CD14-positive monocyte (primary cell): Measurements from ENCODE around the gene APOE. TPM values are rescaled to one million over a fixed set of nuclear protein-coding genes. Genes with fewer than 3 reads are reported as not detected.

ENCODE experiments used
- DNase-seq, 3 donors: peaks; one replicate each; pipeline ENCODE4 v3.0.0-alpha.2; 2011 to 2022
- H2AFZ ChIP-seq: 2 replicates; pipeline ENCODE4 v1.6.0; 2012; ENCODE audit warnings: mild to moderate bottlenecking, low read depth, low read length, inconsistent platforms; ENCODE audit not compliant: insufficient read depth, poor library complexity, severe bottlenecking
- H3K27ac ChIP-seq, 2 donors: 1 replicate in 1 of 2; 2 replicates in 1 of 2; pipeline ENCODE4 v1.5.1; 2012 to 2013; ENCODE audit warnings: low read length in 2 of 2, control low read depth in 1 of 2, inconsistent platforms in 1 of 2, low read depth in 1 of 2, mild to moderate bottlenecking in 1 of 2
- H3K27me3 ChIP-seq, 2 donors: one replicate each; pipeline versions ENCODE4 v1.6.0 to v1.6.1; 2011 to 2013; ENCODE audit warnings: low read length in 2 of 2; ENCODE audit not compliant: control insufficient read depth in 2 of 2, insufficient read depth in 2 of 2
- H3K36me3 ChIP-seq, 2 donors: replicated peaks in 1 of 2; 1 replicate in 1 of 2; 2 replicates in 1 of 2; pipeline versions ENCODE4 v1.5.1 to v1.6.1; 2012 to 2013; ENCODE audit warnings: low read length in 2 of 2, control low read depth in 1 of 2, inconsistent platforms in 1 of 2, mild to moderate bottlenecking in 1 of 2; ENCODE audit not compliant: insufficient read depth in 2 of 2, control insufficient read depth in 1 of 2
- H3K4me1 ChIP-seq, 2 donors: 1 replicate in 1 of 2; 2 replicates in 1 of 2; pipeline versions ENCODE4 v1.5.1 to v1.6.1; 2012 to 2013; ENCODE audit warnings: low read length in 2 of 2, control low read depth in 1 of 2, inconsistent platforms in 1 of 2, mild to moderate bottlenecking in 1 of 2, moderate library complexity in 1 of 2; ENCODE audit not compliant: insufficient read depth in 2 of 2, control insufficient read depth in 1 of 2
- H3K4me2 ChIP-seq: replicated peaks from 2 replicates; pipeline ENCODE3; 2012; ENCODE audit warnings: low read length, moderate library complexity, mild to moderate bottlenecking; ENCODE audit not compliant: poor library complexity, severe bottlenecking; ENCODE audit errors: extremely low read depth
- H3K4me3 ChIP-seq, 3 experiments: fragments of 200-600 bp in 1 of 3; sonication (generic) in 1 of 3; replicated peaks in 1 of 3; 1 replicate in 2 of 3; 2 replicates in 1 of 3; pipeline ENCODE4 v1.5.1; 2011 to 2013; ENCODE audit warnings: low read length in 3 of 3, mild to moderate bottlenecking in 3 of 3, control low read depth in 2 of 3, low read depth in 2 of 3, inconsistent platforms in 1 of 3, moderate library complexity in 1 of 3
- H3K79me2 ChIP-seq: 2 replicates; pipeline ENCODE4 v1.6.0; 2012; ENCODE audit warnings: mild to moderate bottlenecking, control low read depth, inconsistent platforms, low read length, moderate library complexity; ENCODE audit not compliant: insufficient read depth
- H3K9ac ChIP-seq: 2 replicates; pipeline ENCODE4 v1.6.0; 2017; ENCODE audit warnings: low read length, mild to moderate bottlenecking; ENCODE audit not compliant: insufficient read depth, poor library complexity, severe bottlenecking
- H3K9me3 ChIP-seq, 2 donors: replicated peaks in 1 of 2; 1 replicate in 1 of 2; 2 replicates in 1 of 2; pipeline versions ENCODE4 v1.5.1 to v1.6.1; 2012 to 2013; ENCODE audit warnings: low read length in 2 of 2, control low read depth in 1 of 2; ENCODE audit not compliant: control insufficient read depth in 1 of 2, insufficient read depth in 1 of 2
- H4K20me1 ChIP-seq: 2 replicates; pipeline ENCODE4 v1.6.0; 2012; ENCODE audit warnings: mild to moderate bottlenecking, low read length, control low read depth, moderate library complexity; ENCODE audit not compliant: insufficient read depth
- H3K27ac Mint-ChIP-seq, 7 donors: one replicate each; pipeline ENCODE4 v1.8.0; 2020; ENCODE audit warnings: mild to moderate bottlenecking in 7 of 7, mixed read lengths in 7 of 7, moderate library complexity in 6 of 7, inconsistent platforms in 2 of 7
- H3K27me3 Mint-ChIP-seq, 3 donors: one replicate each; pipeline ENCODE4 v1.8.0; 2021 to 2022; ENCODE audit warnings: low read depth in 3 of 3, mild to moderate bottlenecking in 3 of 3, mixed read lengths in 3 of 3, moderate library complexity in 3 of 3, inconsistent platforms in 1 of 3
- H3K36me3 Mint-ChIP-seq, 2 donors: one replicate each; pipeline ENCODE4 v1.8.0; 2020; ENCODE audit warnings: mixed read lengths in 2 of 2, inconsistent platforms in 1 of 2, mild to moderate bottlenecking in 1 of 2
- H3K4me1 Mint-ChIP-seq: one replicate; pipeline ENCODE4 v1.8.0; 2020; ENCODE audit warnings: mild to moderate bottlenecking, mixed read lengths
- H3K4me3 Mint-ChIP-seq, 2 donors: one replicate each; pipeline ENCODE4 v1.8.0; 2020; ENCODE audit warnings: mild to moderate bottlenecking in 2 of 2, mixed read lengths in 2 of 2, moderate library complexity in 1 of 2
- H3K9me3 Mint-ChIP-seq, 7 donors: one replicate each; pipeline ENCODE4 v1.8.0; 2020 to 2022; ENCODE audit warnings: mixed read lengths in 7 of 7, mild to moderate bottlenecking in 6 of 7, moderate library complexity in 6 of 7, inconsistent platforms in 2 of 7
- WGBS: methylation state at CpG from one replicate; pipeline ENCODE4 v1.1.5; 2013; ENCODE audit warnings: missing lambda C conversion rate; ENCODE audit not compliant: insufficient coverage; 5-methylcytosine and 5-hydroxymethylcytosine counted together
- intact Hi-C, 2 donors: fragments of 100-400 bp; cut with micrococcal nuclease; formaldehyde crosslinking; loops; one replicate each; pipeline versions ENCODE4 v1.15.0 to v1.15.1; 2023
- polyA plus RNA-seq, 3 donors: library from polyadenylated mRNA; depleted of rRNA in 1 of 3; unstranded in 2 of 3; stranded (reverse) in 1 of 3; fragments of 300-500 nt in 2 of 3; fragments of >200 nt in 1 of 3; fragmentation: Illumina TruSeq in 2 of 3; gene quantifications; 1 replicate in 2 of 3; 2 replicates in 1 of 3; pipeline ENCODE4 v1.2.3, GENCODE V29; 2012 to 2021
- TF ChIP-seq, protein P1 (sequence below): fragments of 200-600 bp; IDR thresholded peaks from one replicate; pipeline ENCODE4 v1.8.0; 2022; ENCODE audit warnings: antibody characterized with exemption, mild to moderate bottlenecking

APOE gene
- polyA plus RNA-seq, 3 donors = 0.30 to 1.0 TPM; not detected in 1

DNA sequence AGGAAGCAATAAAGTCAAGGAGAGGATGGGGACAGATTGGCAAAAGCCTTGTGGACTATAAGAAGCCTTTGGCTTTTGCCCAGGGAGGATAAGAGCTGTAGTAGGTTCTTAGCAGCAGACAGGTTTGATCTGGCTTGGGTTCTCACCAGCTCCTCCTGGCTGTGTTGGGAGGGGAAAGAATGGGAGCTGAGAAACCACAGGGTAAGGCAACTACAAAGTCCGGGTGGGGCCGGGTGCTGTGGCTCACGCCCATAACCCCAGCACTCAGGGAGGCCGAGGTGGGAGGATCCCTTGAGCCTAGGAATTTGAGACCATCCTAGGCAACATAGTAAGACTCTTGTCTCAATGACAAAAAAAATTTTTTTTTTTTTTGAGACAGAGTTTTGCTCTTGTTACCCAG lies 38.9 kb upstream of the APOE start:
- Histone ChIP-seq H3K9me3 (no peaks in the 10 kb centered on the region), H3K79me2 (no peaks in the 10 kb centered on the region), H4K20me1 (no peaks in the 10 kb centered on the region), H3K27me3 (no peaks in the 10 kb centered on the region), H3K9ac (no peak overlapping the region), H3K4me2 (no peak overlapping the region), H2AFZ (no peak overlapping the region), H3K4me3 (no peak overlapping the region), H3K4me1 (peaks cover 33 to 38% of the 10 kb centered on the region in 2 donors), H3K27ac (no peak overlapping the region), H3K36me3 (no peaks in the 10 kb centered on the region)
- Mint-ChIP-seq H3K36me3 (peaks cover 7 to 27% of the 10 kb centered on the region in 2 donors), H3K27me3 (peaks cover 0 to 5% (median 4%) of the 10 kb centered on the region in 3 donors), H3K27ac (peak overlapping the region in 3 of 7 donors; percentile 18 to 90 (median 50)), H3K4me1 (peaks cover 37% of the 10 kb centered on the region), H3K4me3 (no peak overlapping the region), H3K9me3 (peaks cover 0 to 5% (median 2%) of the 10 kb centered on the region in 7 donors)
- WGBS = 46% methylated on average over 3 of the region's 4 CpGs
- TF ChIP-seq, protein P1, sequence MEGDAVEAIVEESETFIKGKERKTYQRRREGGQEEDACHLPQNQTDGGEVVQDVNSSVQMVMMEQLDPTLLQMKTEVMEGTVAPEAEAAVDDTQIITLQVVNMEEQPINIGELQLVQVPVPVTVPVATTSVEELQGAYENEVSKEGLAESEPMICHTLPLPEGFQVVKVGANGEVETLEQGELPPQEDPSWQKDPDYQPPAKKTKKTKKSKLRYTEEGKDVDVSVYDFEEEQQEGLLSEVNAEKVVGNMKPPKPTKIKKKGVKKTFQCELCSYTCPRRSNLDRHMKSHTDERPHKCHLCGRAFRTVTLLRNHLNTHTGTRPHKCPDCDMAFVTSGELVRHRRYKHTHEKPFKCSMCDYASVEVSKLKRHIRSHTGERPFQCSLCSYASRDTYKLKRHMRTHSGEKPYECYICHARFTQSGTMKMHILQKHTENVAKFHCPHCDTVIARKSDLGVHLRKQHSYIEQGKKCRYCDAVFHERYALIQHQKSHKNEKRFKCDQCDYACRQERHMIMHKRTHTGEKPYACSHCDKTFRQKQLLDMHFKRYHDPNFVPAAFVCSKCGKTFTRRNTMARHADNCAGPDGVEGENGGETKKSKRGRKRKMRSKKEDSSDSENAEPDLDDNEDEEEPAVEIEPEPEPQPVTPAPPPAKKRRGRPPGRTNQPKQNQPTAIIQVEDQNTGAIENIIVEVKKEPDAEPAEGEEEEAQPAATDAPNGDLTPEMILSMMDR = no peak
- no peak for DNase-seq
- intact Hi-C loops = no loop called here

DNA sequence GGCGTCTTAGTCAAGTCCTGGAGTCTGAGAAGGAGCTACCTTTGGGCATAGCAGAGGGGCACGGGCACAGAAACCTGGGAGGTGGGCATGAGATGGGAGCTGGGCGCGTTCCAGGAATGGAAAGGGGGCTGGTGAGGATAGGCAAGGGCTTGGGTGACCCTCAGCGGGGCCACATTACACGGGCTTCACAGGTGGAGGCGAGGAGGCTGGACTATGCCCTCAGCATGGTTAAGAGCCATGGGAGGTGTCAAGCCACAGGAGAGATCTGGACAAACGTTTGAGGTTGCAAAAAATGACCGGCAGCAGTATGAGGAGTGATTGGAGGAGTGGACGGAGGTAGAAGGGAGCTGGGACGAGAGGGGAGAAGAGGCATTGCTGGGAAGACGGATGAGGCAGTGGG lies 38.0 kb upstream of the APOE start:
- H3K27me3 ChIP-seq = no peaks in the 10 kb centered on the region
- H3K27ac Mint-ChIP-seq = peak overlapping the region in 4 of 7 donors; percentile 27 to 94 (median 56)
- no peaks in the 10 kb centered on the region for H3K79me2 ChIP-seq
- H3K9me3 Mint-ChIP-seq = no peaks in the 10 kb centered on the region
- TF ChIP-seq, protein P1 = no peak
- H3K4me1 ChIP-seq = peaks cover 33 to 38% of the 10 kb centered on the region in 2 donors
- no peak for DNase-seq
- peaks cover 37% of the 10 kb centered on the region for H3K4me1 Mint-ChIP-seq
- intact Hi-C loops = no loop called here
- no peak overlapping the region for H3K27ac ChIP-seq
- H3K36me3 ChIP-seq = peaks cover 3 to 6% of the 10 kb centered on the region in 2 donors
- no peak overlapping the region for H3K4me3 ChIP-seq
- no peak overlapping the region for H2AFZ ChIP-seq
- H3K27me3 Mint-ChIP-seq = peaks cover 0 to 5% (median 4%) of the 10 kb centered on the region in 3 donors
- peaks cover 14 to 31% of the 10 kb centered on the region in 2 donors for H3K36me3 Mint-ChIP-seq
- no peak overlapping the region for H3K9ac ChIP-seq
- no peak overlapping the region for H3K4me3 Mint-ChIP-seq
- H4K20me1 ChIP-seq = no peaks in the 10 kb centered on the region
- H3K4me2 ChIP-seq = no peak overlapping the region
- 98% methylated on average over 12 of the region's 12 CpGs for WGBS
- no peaks in the 10 kb centered on the region for H3K9me3 ChIP-seq
